Hypothalamus (tissue), 51 donors: ENCODE measurements around the gene PRPF6.

Experiments
- DNase-seq, 51 donors: peaks; one replicate each; lab custom pipeline; 2025; lab: John Stamatoyannopoulos, UW

PRPF6 gene

DNA sequence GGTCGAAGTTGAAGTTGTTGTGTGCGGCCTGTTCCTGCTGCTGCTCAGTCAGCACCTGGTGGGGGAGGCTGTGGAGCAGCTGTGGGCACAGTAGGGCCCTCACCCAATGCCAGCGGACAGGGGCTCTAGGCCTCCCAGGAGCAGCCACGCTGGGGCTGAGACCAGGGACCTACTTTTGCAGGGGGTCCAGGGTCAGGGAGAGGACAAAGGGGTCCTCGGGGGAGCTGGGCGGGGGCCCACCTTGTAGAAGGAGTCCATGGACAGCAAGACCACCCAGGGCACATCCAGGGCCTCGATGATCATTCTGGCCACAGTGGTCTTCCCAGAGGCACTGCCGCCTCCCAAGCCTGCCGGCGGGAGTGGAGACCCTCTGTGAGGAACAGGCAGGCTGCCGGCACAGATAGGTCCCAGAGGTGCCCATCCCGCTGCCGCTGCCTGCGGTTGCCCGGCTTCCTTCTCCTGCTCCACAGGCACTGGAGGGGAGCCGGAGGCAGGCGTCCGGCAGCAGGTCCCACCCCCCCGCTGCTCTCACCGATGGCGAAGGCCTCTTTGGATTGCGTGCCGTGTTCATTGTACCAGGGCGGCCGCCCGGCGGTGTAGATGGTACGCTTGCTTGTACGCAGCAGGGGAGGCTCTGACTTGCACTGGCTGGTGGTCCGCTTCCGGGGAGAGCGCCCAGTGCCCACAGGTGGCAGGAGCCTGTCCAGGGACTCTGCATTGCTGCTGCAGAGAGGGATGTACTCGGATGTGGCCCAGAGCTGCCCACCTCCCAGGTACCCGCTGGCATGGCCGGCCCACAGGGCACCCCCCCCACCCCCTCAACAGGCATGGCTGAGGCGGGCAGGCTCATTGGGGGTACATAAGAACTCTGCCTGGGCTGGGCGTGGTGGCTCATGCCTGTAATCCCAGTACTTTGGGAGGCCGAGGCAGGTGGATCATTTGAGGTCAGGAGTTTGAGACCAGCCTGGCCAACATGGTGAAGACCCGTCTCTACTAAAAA, 34.7 kb upstream of the PRPF6 start:
- no peak for DNase-seq

GRCh38 chr20:63946986-63947637, 33.8 kb upstream of the PRPF6 start:
- peak in 1 of 51 donors; percentile 13 for DNase-seq

GRCh38 chr20:63947638-63948456, 33.1 kb upstream of the PRPF6 start:
- peak in 32 of 51 donors; percentile 11 to 70 (median 42) for DNase-seq

GRCh38 chr20:63950701-63951397, 30.1 kb upstream of the PRPF6 start:
- DNase-seq: no peak

DNA sequence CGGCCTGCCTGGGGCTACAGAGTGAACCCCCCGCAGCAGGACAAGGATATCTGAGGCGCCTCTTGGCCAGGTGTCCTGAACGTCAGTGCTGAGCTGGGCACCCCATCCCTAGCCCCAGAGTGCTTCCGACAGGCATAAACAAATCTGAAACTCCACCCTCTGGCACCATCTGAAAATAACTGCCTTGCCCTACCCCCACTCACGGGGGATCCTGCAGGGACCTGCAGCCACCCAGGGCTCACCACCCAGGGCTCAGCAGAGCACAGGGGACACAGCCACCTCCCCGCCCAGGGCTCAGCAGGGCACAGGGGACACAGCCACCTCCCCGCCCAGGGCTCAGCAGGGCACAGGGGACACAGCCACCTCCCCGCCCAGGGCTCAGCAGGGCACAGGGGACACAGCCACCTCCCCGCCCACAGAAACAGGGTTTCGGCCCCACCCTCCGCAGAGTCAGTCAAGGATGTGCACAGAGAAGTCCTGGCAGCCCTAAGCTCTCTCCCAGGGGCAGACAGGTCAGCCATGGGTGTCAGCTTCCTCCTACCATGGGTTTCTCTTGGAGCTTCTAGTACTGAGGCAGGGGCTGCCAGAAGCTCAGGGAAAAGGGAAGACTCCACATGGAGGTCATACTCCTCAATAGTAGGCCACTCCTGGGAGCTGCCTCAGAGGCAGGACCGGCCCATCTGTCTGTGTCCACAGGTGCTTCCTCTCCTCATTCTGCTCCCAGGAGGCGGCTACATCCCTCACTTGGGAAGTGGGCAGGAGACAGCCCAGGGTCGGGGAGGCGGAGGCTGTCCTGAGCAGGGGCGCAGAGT, 29.3 kb upstream of the PRPF6 start:
- peak in 2 of 51 donors; percentile 13 to 25 for DNase-seq

DNA sequence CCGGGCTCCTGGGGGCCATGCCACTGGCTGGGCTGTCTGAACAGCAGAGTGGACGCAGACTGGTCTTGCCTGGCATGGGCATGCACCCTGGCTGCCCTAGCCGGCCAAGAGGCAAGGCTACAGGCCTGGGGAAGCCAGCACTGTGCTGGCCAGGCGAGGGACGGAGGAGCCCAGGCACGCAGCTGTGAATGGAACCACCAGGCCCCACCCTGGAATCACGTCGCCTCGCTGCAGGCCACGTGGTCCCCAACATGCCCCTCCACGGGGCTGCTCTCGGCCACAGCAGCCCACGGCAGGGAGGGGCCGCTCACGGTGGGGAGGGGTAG, 28.8 kb upstream of the PRPF6 start:
- DNase-seq: no peak

DNA sequence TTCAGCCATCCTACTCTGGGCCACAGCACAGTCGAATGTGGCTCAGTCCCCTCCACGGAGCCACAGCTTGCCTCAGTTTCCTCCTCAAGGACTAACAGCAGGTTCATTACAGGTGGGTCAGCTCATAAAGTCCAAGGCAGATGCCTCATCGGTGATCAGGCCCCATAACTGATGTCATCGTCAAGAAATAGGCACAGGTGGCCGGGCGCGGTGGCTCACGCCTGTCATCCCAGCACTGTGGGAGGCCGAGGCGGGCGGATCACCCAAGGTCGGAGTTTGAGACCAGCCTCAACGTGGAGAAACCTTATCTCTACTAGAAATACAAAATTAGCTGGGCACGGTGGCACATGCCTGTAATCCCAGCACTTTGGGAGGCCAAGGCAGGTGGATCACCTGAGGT, 28.2 kb upstream of the PRPF6 start:
- no peak for DNase-seq

DNA sequence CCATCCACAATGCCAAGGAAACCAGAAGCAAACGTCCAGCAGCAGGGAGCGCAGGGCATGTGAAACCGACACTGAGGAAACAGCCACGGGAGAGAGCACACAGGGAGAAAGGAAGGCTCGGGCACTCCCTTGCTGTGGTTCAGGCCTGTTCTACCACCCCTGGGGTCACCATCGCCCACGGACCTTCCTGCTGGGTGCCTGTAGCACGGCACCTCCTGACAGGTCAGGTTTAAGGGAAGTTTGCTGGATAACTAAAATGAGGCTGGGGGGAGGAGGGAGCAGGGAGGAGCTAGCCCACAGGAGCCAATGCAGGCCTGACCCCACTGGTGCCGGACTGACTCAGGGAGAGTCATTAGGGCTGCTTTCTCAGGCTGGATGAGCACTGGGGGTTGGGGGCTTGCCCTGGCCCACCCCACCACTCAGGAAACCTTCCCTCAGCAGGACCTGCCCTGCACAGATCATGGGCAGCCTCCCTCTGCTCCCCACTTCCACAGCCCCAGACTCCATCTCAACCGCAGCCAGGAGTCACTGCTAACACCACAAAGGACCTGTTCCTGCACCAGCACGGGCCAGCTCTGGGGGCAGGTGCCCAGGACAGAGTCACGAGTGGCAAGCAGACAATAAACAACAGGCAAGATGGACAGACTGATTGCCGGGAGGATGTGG, 27.0 kb upstream of the PRPF6 start:
- DNase-seq: no peak

DNA sequence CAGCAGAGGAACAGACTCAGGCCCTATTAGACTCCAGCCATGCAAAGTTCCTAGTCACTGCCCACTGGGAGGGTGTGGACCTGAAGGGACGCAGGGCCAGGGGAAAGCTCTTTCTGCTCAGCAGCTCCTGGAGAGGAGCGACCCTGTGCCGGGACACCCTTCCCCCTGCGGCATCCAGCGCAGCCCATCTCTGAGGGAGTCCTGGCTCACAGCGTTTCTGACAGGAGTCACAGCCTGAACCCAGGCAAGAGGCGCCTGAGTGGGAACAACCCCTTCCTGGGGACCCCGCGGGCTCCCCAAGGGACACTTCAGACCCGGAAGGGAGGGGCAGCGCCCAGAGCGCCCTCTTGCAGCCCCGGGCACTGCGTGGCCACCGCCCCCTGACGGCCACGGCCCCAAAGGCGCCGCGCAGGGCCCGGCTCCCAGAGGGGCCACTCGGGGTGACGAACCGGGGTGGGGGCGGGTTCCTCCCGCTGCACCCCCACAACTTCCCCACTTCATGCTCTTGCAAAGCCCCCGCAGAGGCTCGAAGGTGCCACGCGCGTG, 25.6 kb upstream of the PRPF6 start:
- peak in 30 of 51 donors; percentile 24 to 72 (median 52) for DNase-seq

- DNase-seq: peak in 50 of 51 donors; percentile 38 to 96 (median 82)
These were observed 24.9 kb upstream of the PRPF6 start, which contains the start of gene UCKL1 for GRCh38 chr20:63955827-63956663. Gene UCKL1 (minus strand): TSS chr20:63956416. CDS start chr20:63956372, 44 bp downstream.

DNA sequence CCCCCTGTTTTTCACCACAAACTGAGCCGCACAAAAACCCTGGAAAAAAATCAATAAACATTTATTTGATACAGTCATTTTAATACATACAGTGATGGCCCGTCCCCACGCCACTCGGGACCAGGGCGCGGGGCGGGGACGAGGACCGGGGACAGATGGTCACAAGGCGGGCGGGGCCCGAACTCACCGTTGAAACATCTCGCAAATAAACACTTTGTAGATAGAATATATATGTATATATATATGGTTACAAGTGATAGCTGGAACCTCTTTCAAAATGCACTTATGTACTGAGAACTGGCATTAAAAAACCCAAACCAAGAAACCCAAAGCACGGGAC, 24.3 kb upstream of the PRPF6 start:
- peak in 2 of 51 donors; percentile 66 to 78 for DNase-seq

- peak in 33 of 51 donors; percentile 20 to 75 (median 46) for DNase-seq
These were observed 23.8 kb upstream of the PRPF6 start for GRCh38 chr20:63957004-63957689.

- no peak for DNase-seq
These were observed 23.1 kb upstream of the PRPF6 start for GRCh38 chr20:63957690-63958441.

- no peak for DNase-seq
These were observed 22.5 kb upstream of the PRPF6 start for GRCh38 chr20:63958471-63958870.

DNA sequence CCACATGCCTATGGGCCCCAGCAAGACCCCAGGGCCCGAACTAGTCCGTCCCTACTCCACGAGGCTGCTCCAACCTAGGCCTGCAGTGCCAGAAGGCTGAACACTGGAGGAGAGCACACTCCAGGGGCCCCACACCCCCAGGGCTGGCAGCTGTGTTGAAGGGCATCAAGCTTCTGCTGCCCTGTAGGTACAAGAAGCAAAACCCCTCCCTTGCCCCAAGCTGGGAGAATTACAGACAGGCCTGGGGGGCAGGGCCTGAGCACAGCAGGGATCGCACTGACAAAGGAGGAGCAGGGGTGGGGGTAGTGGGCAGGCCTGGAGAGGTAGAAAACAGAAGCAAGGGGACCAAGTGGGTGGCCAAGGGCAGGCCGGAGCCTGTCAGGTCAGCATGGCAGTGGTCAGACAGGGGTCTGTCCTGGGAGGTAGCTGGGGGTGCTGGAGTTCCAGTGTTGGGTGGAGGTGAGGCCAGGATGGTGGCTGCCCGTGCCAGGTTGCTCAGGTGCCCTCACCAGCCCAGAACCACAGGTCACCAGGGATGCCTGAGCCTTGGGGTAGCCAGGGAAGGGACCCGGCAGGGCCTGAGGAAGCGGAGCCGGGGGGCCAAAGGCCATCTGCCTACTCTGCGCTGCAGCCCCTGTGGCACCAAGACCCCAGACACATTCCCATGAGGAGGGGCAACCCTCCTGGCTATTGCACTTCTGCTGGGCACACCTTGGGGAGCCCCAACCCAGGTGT, 21.8 kb upstream of the PRPF6 start:
- DNase-seq: no peak

GRCh38 chr20:63959699-63960075, 21.2 kb upstream of the PRPF6 start:
- no peak for DNase-seq
